GM23338 (cell line): ENCODE data around the gene AGBL4. TPM values are rescaled to one million over a fixed set of nuclear protein-coding genes. Genes with fewer than 3 reads are reported as not detected.

ENCODE experiments used
- ATAC-seq: fragments of 200-7000 bp; cut with Tn5 transposase; 3 replicates; pipeline ENCODE4 v1.9.1; 2020
- DNase-seq: peaks from one replicate; pipeline ENCODE4 v3.0.0-alpha.2; 2015; ENCODE audit warnings: low spot score
- H2AFZ ChIP-seq: fragments of 200-600 bp; sonication (generic); 2 replicates; pipeline ENCODE4 v1.8.0; 2016; ENCODE audit warnings: antibody characterized with exemption, mild to moderate bottlenecking, moderate library complexity
- H3F3A ChIP-seq: fragments of 200-600 bp; sonication (generic); replicated peaks from 2 replicates; pipeline ENCODE4 v1.8.0; 2017; ENCODE audit warnings: antibody characterized with exemption, mixed run types, low read depth
- H3K27ac ChIP-seq: fragments of 200-600 bp; sonication (generic); 2 replicates; pipeline ENCODE4 v1.6.1; 2016; ENCODE audit warnings: low read depth
- H3K27me3 ChIP-seq: fragments of 200-600 bp; sonication (generic); 2 replicates; pipeline ENCODE4 v1.8.0; 2016; ENCODE audit warnings: mild to moderate bottlenecking, mixed run types, moderate library complexity; ENCODE audit not compliant: insufficient read depth
- H3K36me3 ChIP-seq: fragments of 200-600 bp; sonication (generic); 2 replicates; pipeline ENCODE4 v1.8.0; 2016; ENCODE audit warnings: mild to moderate bottlenecking; ENCODE audit not compliant: insufficient read depth
- H3K4me1 ChIP-seq: fragments of 200-600 bp; sonication (generic); 2 replicates; pipeline ENCODE4 v1.8.0; 2016; ENCODE audit warnings: mild to moderate bottlenecking, moderate library complexity; ENCODE audit not compliant: insufficient read depth
- H3K4me2 ChIP-seq: fragments of 200-600 bp; sonication (generic); 2 replicates; pipeline ENCODE4 v1.7.1; 2017; ENCODE audit warnings: mixed run types
- H3K4me3 ChIP-seq: fragments of 200-600 bp; sonication (generic); 2 replicates; pipeline ENCODE4 v1.6.1; 2016; ENCODE audit warnings: mixed run types
- H3K79me2 ChIP-seq: fragments of 200-600 bp; sonication (generic); replicated peaks from 2 replicates; pipeline ENCODE4 v1.8.0; 2017; ENCODE audit warnings: mild to moderate bottlenecking; ENCODE audit not compliant: insufficient read depth
- H3K9me2 ChIP-seq: fragments of 200-600 bp; sonication (generic); 2 replicates; pipeline ENCODE4 v1.8.0; 2017; ENCODE audit not compliant: insufficient read depth
- H4K20me1 ChIP-seq: fragments of 200-600 bp; sonication (generic); replicated peaks from 2 replicates; pipeline ENCODE4 v1.8.0; 2017; ENCODE audit warnings: mild to moderate bottlenecking; ENCODE audit not compliant: insufficient read depth
- H3K27ac Mint-ChIP-seq: 2 replicates; pipeline ENCODE4 v1.8.0; 2020; ENCODE audit warnings: inconsistent platforms, mild to moderate bottlenecking, moderate library complexity, mixed read lengths
- H3K27me3 Mint-ChIP-seq: 3 replicates; pipeline ENCODE4 v1.8.0; 2022; ENCODE audit warnings: low read depth, mild to moderate bottlenecking, moderate library complexity, mixed read lengths, inconsistent platforms; ENCODE audit not compliant: insufficient read depth, poor library complexity
- H3K36me3 Mint-ChIP-seq: 3 replicates; pipeline ENCODE4 v1.8.0; 2021; ENCODE audit warnings: low read depth, mild to moderate bottlenecking, inconsistent platforms, moderate library complexity, mixed read lengths
- H3K4me1 Mint-ChIP-seq: 3 replicates; pipeline ENCODE4 v1.8.0; 2020; ENCODE audit warnings: mild to moderate bottlenecking, inconsistent platforms, mixed read lengths
- H3K4me3 Mint-ChIP-seq: 3 replicates; pipeline ENCODE4 v1.8.0; 2021; ENCODE audit warnings: moderate library complexity, mild to moderate bottlenecking, inconsistent platforms, mixed read lengths
- H3K9me3 Mint-ChIP-seq: 3 replicates; pipeline ENCODE4 v1.8.0; 2020; ENCODE audit warnings: moderate library complexity, mild to moderate bottlenecking, inconsistent platforms, mixed read lengths
- CREB1 ChIP-seq: fragments of 250-450 bp; sonication (Bioruptor Pico); IDR thresholded peaks from 2 replicates; pipeline ENCODE4 v1.5.0; 2020; ENCODE audit warnings: low read depth, mild to moderate bottlenecking, moderate library complexity
- CTCF ChIP-seq, 2 experiments: fragments of 200-600 bp in 1 of 2; sonication (generic) in 1 of 2; conservative IDR thresholded peaks; 2 replicates each; pipeline versions ENCODE4 v1.5.1 to v1.6.1; 2016 to 2017; ENCODE audit warnings: antibody characterized with exemption in 2 of 2, low read depth in 2 of 2, mild to moderate bottlenecking in 2 of 2, moderate library complexity in 1 of 2
- ETS1 ChIP-seq: IDR thresholded peaks from 2 replicates; pipeline ENCODE4 v1.6.1; 2016; ENCODE audit warnings: antibody characterized with exemption
- EZH2 ChIP-seq: fragments of 200-600 bp; sonication (generic); IDR thresholded peaks from one replicate; pipeline ENCODE4 v1.8.0; 2017; ENCODE audit warnings: antibody characterized with exemption, mild to moderate bottlenecking, low read depth; ENCODE audit not compliant: unreplicated experiment
- EZH2phosphoT487 ChIP-seq: fragments of 200-600 bp; sonication (generic); IDR thresholded peaks from one replicate; pipeline ENCODE4 v1.8.1; 2018; ENCODE audit warnings: antibody characterized with exemption; ENCODE audit not compliant: unreplicated experiment
- JUNB ChIP-seq: IDR thresholded peaks from one replicate; pipeline ENCODE4 v1.6.1; 2016; ENCODE audit warnings: antibody characterized with exemption; ENCODE audit not compliant: unreplicated experiment
- NANOG ChIP-seq: IDR thresholded peaks from 2 replicates; pipeline ENCODE4 v1.6.1; 2016; ENCODE audit warnings: antibody characterized with exemption, borderline replicate concordance
- POLR2AphosphoS5 ChIP-seq: IDR thresholded peaks from 2 replicates; pipeline ENCODE4 v1.6.1; 2016; ENCODE audit warnings: antibody characterized with exemption, low read depth
- STAT1 ChIP-seq: IDR thresholded peaks from one replicate; pipeline ENCODE4 v1.6.1; 2016; ENCODE audit warnings: antibody characterized with exemption; ENCODE audit not compliant: unreplicated experiment
- ZNF114 ChIP-seq: fragments of 250-450 bp; sonication (Bioruptor Pico); IDR thresholded peaks from 2 replicates; pipeline ENCODE4 v1.5.0; 2020; ENCODE audit warnings: mild to moderate bottlenecking, moderate library complexity
- ZNF331 ChIP-seq: fragments of 250-450 bp; sonication (Bioruptor Pico); IDR thresholded peaks from 2 replicates; pipeline ENCODE4 v1.5.0; 2020; ENCODE audit warnings: low read depth, mild to moderate bottlenecking, moderate library complexity
- ZNF462 ChIP-seq: fragments of 250-450 bp; sonication (Bioruptor Pico); IDR thresholded peaks from 2 replicates; pipeline ENCODE4 v1.5.0; 2020; ENCODE audit warnings: mild to moderate bottlenecking, moderate library complexity
- polyA plus RNA-seq: library from polyadenylated mRNA; unstranded; fragments of >200 nt; fragmentation: Nextera tagmentation; extraction: Ambion mirVana; gene quantifications from 2 replicates; pipeline ENCODE4 v1.2.1, GENCODE V29; 2016
- total RNA-seq: library from RNA; depleted of rRNA; stranded (reverse); fragments of >200 nt; shearing (Covaris generic); gene quantifications from 2 replicates; pipeline ENCODE4 v1.2.3, GENCODE V29; 2014
- TF ChIP-seq, protein P1 (sequence below): IDR thresholded peaks from one replicate; pipeline ENCODE4 v1.6.1; 2018; ENCODE audit warnings: antibody characterized with exemption; ENCODE audit not compliant: unreplicated experiment

The AGBL4 gene
- total and polyA plus RNA-seq, 2 experiments from 2014 or later: 0.91 to 1.5 TPM

GRCh38 chr1:48644190-48644900 is 1379.4 kb downstream of the AGBL4 start:
- H3K4me3 ChIP-seq: no peak overlapping the region
- H3K27ac Mint-ChIP-seq: no peak overlapping the region
- no peaks in the 10 kb centered on the region for H3F3A ChIP-seq
- DNase-seq (no peak), ATAC-seq (no peak)
- H3K27me3 ChIP-seq: no peaks in the 10 kb centered on the region
- H3K9me3 Mint-ChIP-seq: no peaks in the 10 kb centered on the region
- H3K4me1 Mint-ChIP-seq: peaks cover 15% of the 10 kb centered on the region
- H3K4me1 ChIP-seq: no peaks in the 10 kb centered on the region; the same call in 1 of the 2 replicates
- H3K36me3 ChIP-seq: no peaks in the 10 kb centered on the region
- H3K4me2 ChIP-seq: no peak overlapping the region
- H3K36me3 Mint-ChIP-seq: no peaks in the 10 kb centered on the region
- no peak for TF ChIP-seq ZNF114 (CRISPR knock-in tag)
- no peak for TF ChIP-seq JUNB
- no peak for TF ChIP-seq ETS1
- no peak for TF ChIP-seq NANOG
- TF ChIP-seq EZH2: no peak
- no peak for TF ChIP-seq ZNF462
- no peak for TF ChIP-seq CTCF (conservative IDR thresholded peaks at IDR 0.05; ENCODE audit: low read depth in 2 of 2)
- no peak for TF ChIP-seq STAT1
- TF ChIP-seq CREB1 (CRISPR knock-in tag): no peak
- no peak for TF ChIP-seq EZH2phosphoT487
- no peak for TF ChIP-seq POLR2AphosphoS5
- TF ChIP-seq, protein P1, sequence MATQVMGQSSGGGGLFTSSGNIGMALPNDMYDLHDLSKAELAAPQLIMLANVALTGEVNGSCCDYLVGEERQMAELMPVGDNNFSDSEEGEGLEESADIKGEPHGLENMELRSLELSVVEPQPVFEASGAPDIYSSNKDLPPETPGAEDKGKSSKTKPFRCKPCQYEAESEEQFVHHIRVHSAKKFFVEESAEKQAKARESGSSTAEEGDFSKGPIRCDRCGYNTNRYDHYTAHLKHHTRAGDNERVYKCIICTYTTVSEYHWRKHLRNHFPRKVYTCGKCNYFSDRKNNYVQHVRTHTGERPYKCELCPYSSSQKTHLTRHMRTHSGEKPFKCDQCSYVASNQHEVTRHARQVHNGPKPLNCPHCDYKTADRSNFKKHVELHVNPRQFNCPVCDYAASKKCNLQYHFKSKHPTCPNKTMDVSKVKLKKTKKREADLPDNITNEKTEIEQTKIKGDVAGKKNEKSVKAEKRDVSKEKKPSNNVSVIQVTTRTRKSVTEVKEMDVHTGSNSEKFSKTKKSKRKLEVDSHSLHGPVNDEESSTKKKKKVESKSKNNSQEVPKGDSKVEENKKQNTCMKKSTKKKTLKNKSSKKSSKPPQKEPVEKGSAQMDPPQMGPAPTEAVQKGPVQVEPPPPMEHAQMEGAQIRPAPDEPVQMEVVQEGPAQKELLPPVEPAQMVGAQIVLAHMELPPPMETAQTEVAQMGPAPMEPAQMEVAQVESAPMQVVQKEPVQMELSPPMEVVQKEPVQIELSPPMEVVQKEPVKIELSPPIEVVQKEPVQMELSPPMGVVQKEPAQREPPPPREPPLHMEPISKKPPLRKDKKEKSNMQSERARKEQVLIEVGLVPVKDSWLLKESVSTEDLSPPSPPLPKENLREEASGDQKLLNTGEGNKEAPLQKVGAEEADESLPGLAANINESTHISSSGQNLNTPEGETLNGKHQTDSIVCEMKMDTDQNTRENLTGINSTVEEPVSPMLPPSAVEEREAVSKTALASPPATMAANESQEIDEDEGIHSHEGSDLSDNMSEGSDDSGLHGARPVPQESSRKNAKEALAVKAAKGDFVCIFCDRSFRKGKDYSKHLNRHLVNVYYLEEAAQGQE: no peak
- TF ChIP-seq ZNF331 (CRISPR knock-in tag): no peak
- H3K9me2 ChIP-seq: peaks cover 5% of the 10 kb centered on the region; the same call in 1 of the 2 replicates
- H3K4me3 Mint-ChIP-seq: no peak overlapping the region
- H3K79me2 ChIP-seq: no peaks in the 10 kb centered on the region
- no peak overlapping the region for H3K27ac ChIP-seq
- no peaks in the 10 kb centered on the region for H4K20me1 ChIP-seq
- H3K27me3 Mint-ChIP-seq: peaks cover 1% of the 10 kb centered on the region
- peak overlapping the region; percentile 9; the same call in 1 of the 2 replicates for H2AFZ ChIP-seq
